MM.1S (cell line): ENCODE data around the gene DCUN1D5.
"Not testable (repeated sequence)": the region's sequence is repeated elsewhere in the genome, so short reads cannot be mapped to it uniquely, and the experiment has no call there.

Experiments used
- DNase-seq: peaks from one replicate; pipeline ENCODE4 v3.0.0-alpha.2; 2015
- H2AFZ ChIP-seq: fragments of 300-600 bp; sonication (generic); 2 replicates; pipeline ENCODE4 v1.6.0; 2016; ENCODE audit warnings: antibody characterized with exemption, low read length
- H3F3A ChIP-seq: fragments of 300-600 bp; sonication (generic); 2 replicates; pipeline ENCODE4 v1.6.1; 2016; ENCODE audit warnings: mild to moderate bottlenecking, antibody characterized with exemption, low read length, moderate library complexity, mixed read lengths; ENCODE audit not compliant: insufficient read depth
- H3K27ac ChIP-seq: fragments of 300-600 bp; sonication (generic); 2 replicates; pipeline ENCODE4 v1.5.1; 2016; ENCODE audit warnings: mild to moderate bottlenecking, low read length
- H3K27me3 ChIP-seq: fragments of 300-600 bp; sonication (generic); replicated peaks from 2 replicates; pipeline ENCODE4 v1.6.0; 2016; ENCODE audit warnings: low read length; ENCODE audit not compliant: insufficient read depth
- H3K36me3 ChIP-seq: fragments of 300-600 bp; sonication (generic); replicated peaks from 2 replicates; pipeline ENCODE4 v1.6.1; 2016; ENCODE audit warnings: mild to moderate bottlenecking, low read length, mixed read lengths; ENCODE audit not compliant: insufficient read depth
- H3K4me1 ChIP-seq: fragments of 300-600 bp; sonication (generic); 2 replicates; pipeline ENCODE4 v1.6.1; 2016; ENCODE audit warnings: low read length, mixed read lengths
- H3K4me2 ChIP-seq: fragments of 300-600 bp; sonication (generic); 2 replicates; pipeline ENCODE4 v1.6.0; 2016; ENCODE audit warnings: low read depth, low read length
- H3K4me3 ChIP-seq: fragments of 300-600 bp; sonication (generic); 2 replicates; pipeline ENCODE4 v1.5.1; 2016; ENCODE audit warnings: low read length, mixed read lengths
- H3K79me2 ChIP-seq: fragments of 300-600 bp; sonication (generic); 2 replicates; pipeline ENCODE4 v1.6.1; 2016; ENCODE audit warnings: mixed run types, low read length, mixed read lengths
- H3K9ac ChIP-seq: fragments of 300-600 bp; sonication (generic); 2 replicates; pipeline ENCODE4 v1.6.1; 2016; ENCODE audit warnings: low read length, mixed read lengths
- H3K9me2 ChIP-seq: fragments of 300-600 bp; sonication (generic); replicated peaks from 2 replicates; pipeline ENCODE4 v1.6.1; 2016; ENCODE audit warnings: mild to moderate bottlenecking, low read length, mixed read lengths; ENCODE audit not compliant: insufficient read depth
- H3K9me3 ChIP-seq: fragments of 300-600 bp; sonication (generic); replicated peaks from 2 replicates; pipeline ENCODE4 v1.6.1; 2016; ENCODE audit warnings: mild to moderate bottlenecking, low read length, mixed read lengths; ENCODE audit not compliant: insufficient read depth
- H4K20me1 ChIP-seq: fragments of 300-600 bp; sonication (generic); 2 replicates; pipeline ENCODE4 v1.6.1; 2016; ENCODE audit warnings: mild to moderate bottlenecking, low read length, moderate library complexity, mixed read lengths; ENCODE audit not compliant: insufficient read depth
- CTCF ChIP-seq: fragments of 300-600 bp; sonication (generic); IDR thresholded peaks from 2 replicates; pipeline ENCODE4 v1.5.1; 2016; ENCODE audit warnings: antibody characterized with exemption, low read length, mixed read lengths
- EZH2 ChIP-seq: fragments of 300-600 bp; sonication (generic); optimal IDR thresholded peaks from 2 replicates; pipeline ENCODE3; 2017; ENCODE audit warnings: low read depth, mild to moderate bottlenecking, antibody characterized with exemption, low read length, mixed read lengths
- EZH2phosphoT487 ChIP-seq: fragments of 300-600 bp; sonication (generic); IDR thresholded peaks from 2 replicates; pipeline ENCODE4 v1.6.1; 2018; ENCODE audit warnings: antibody characterized with exemption, low read length

DCUN1D5 gene

DNA sequence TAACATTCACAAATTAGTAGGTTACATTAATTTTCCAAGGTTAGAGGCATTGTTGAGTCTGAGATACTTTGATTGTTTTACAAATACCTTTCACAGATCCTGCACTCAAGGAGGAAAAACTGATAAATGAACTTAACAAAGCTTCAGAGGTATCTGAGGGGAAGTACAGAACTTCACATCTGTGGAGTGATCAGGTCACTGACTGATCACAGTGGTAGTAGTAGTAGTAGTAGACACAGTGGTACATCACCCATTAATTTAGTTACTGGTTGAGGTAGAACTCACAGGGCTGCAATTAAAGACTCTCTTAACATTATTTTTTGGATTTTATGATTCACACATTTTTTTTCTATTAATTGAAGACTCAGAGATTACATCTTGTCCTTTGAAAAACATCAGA is 56.7 kb downstream of the DCUN1D5 start:
- no peaks in the 10 kb centered on the region for H3F3A ChIP-seq
- no peak overlapping the region for H2AFZ ChIP-seq
- no peaks in the 10 kb centered on the region for H3K79me2 ChIP-seq
- no peaks in the 10 kb centered on the region for H3K36me3 ChIP-seq
- H3K4me1 ChIP-seq, result no peaks in the 10 kb centered on the region
- H3K27ac ChIP-seq, result no peak overlapping the region
- no peaks in the 10 kb centered on the region for H4K20me1 ChIP-seq
- no peaks in the 10 kb centered on the region for H3K27me3 ChIP-seq
- no peak for DNase-seq
- no peak overlapping the region for H3K9ac ChIP-seq
- TF ChIP-seq CTCF (no peak), EZH2 (no peak)
- no peaks in the 10 kb centered on the region for H3K9me3 ChIP-seq
- H3K4me2 ChIP-seq, result no peak overlapping the region
- no peaks in the 10 kb centered on the region for H3K9me2 ChIP-seq
- no peak overlapping the region for H3K4me3 ChIP-seq

- Histone ChIP-seq H3K36me3 (no peaks in the 10 kb centered on the region), H3K9ac (no peak overlapping the region), H2AFZ (no peak overlapping the region), H4K20me1 (no peaks in the 10 kb centered on the region), H3K27me3 (no peaks in the 10 kb centered on the region), H3F3A (no peaks in the 10 kb centered on the region), H3K4me3 (no peak overlapping the region), H3K9me3 (no peaks in the 10 kb centered on the region), H3K79me2 (no peaks in the 10 kb centered on the region), H3K4me2 (no peak overlapping the region), H3K27ac (no peak overlapping the region), H3K4me1 (no peaks in the 10 kb centered on the region), H3K9me2 (no peaks in the 10 kb centered on the region)
- TF ChIP-seq EZH2phosphoT487 (no peak), CTCF (no peak), EZH2 (no peak)
- no peak for DNase-seq
These were observed 60.1 kb downstream of the DCUN1D5 start for GRCh38 chr11:103031834-103032233.

- no peaks in the 10 kb centered on the region for H3K27me3 ChIP-seq
- no peak for DNase-seq
- no peaks in the 10 kb centered on the region for H3F3A ChIP-seq
- TF ChIP-seq EZH2phosphoT487 (no peak), CTCF (no peak), EZH2 (no peak)
- H4K20me1 ChIP-seq, result no peaks in the 10 kb centered on the region
- no peak overlapping the region for H3K4me3 ChIP-seq
- H3K9ac ChIP-seq, result no peak overlapping the region
- no peak overlapping the region for H3K27ac ChIP-seq
- H3K36me3 ChIP-seq, result no peaks in the 10 kb centered on the region
- H3K79me2 ChIP-seq, result no peaks in the 10 kb centered on the region
- H3K9me2 ChIP-seq, result no peaks in the 10 kb centered on the region
- H2AFZ ChIP-seq, result no peak overlapping the region
- no peaks in the 10 kb centered on the region for H3K9me3 ChIP-seq
- H3K4me2 ChIP-seq, result no peak overlapping the region
- no peaks in the 10 kb centered on the region for H3K4me1 ChIP-seq
These were observed 62.6 kb downstream of the DCUN1D5 start for GRCh38 chr11:103029401-103029800.

- H3K9me2 ChIP-seq, H3K79me2 ChIP-seq, H2AFZ ChIP-seq, H3F3A ChIP-seq, H3K4me1 ChIP-seq, H4K20me1 ChIP-seq, H3K9ac ChIP-seq, H3K27ac ChIP-seq, H3K27me3 ChIP-seq, H3K36me3 ChIP-seq, H3K4me3 ChIP-seq, H3K4me2 ChIP-seq, DNase-seq, H3K9me3 ChIP-seq: not testable (repeated sequence)
These were observed 63.5 kb downstream of the DCUN1D5 start for GRCh38 chr11:103028304-103029020.
